Subcutaneous abdominal adipose tissue (tissue), 5 donors: ENCODE results near the gene B3GNT3.
A peak's percentile ranks its signal among the peaks of the same experiment; 100 is the strongest.
"Not testable (repeated sequence)": the region's sequence is repeated elsewhere in the genome, so short reads cannot be mapped to it uniquely, and the experiment has no call there.

Experiments
- H3K27ac ChIP-seq: one replicate; pipeline ENCODE4 v1.7.0; 2013; ENCODE audit warnings: low read depth, mild to moderate bottlenecking, inconsistent platforms, low read length, moderate library complexity
- H3K27me3 ChIP-seq, 5 donors: one replicate each; pipeline ENCODE4 v1.7.0; 2013; ENCODE audit warnings: low read length in 5 of 5, inconsistent platforms in 1 of 5; ENCODE audit not compliant: control insufficient read depth in 5 of 5, insufficient read depth in 4 of 5
- H3K36me3 ChIP-seq, 5 donors: one replicate each; pipeline ENCODE4 v1.7.0; 2013; ENCODE audit warnings: low read length in 5 of 5; ENCODE audit not compliant: control insufficient read depth in 5 of 5, insufficient read depth in 5 of 5
- H3K4me1 ChIP-seq, 5 donors: one replicate each; pipeline ENCODE4 v1.7.0; 2013; ENCODE audit warnings: low read length in 5 of 5, mild to moderate bottlenecking in 3 of 5, moderate library complexity in 1 of 5; ENCODE audit not compliant: control insufficient read depth in 5 of 5, insufficient read depth in 5 of 5
- H3K4me3 ChIP-seq, 5 donors: one replicate each; pipeline ENCODE4 v1.7.0; 2013; ENCODE audit warnings: low read length in 5 of 5, low read depth in 1 of 5
- H3K9ac ChIP-seq, 5 donors: one replicate each; pipeline ENCODE4 v1.7.0; 2013; ENCODE audit warnings: low read length in 5 of 5, mild to moderate bottlenecking in 4 of 5, moderate library complexity in 3 of 5
- H3K9me3 ChIP-seq, 5 donors: one replicate each; pipeline ENCODE4 v1.7.0; 2013; ENCODE audit warnings: low read length in 5 of 5; ENCODE audit not compliant: control insufficient read depth in 5 of 5
- donor health status: healthy.
- donor health status: healthy.
- donor health status: healthy.
- donor health status: healthy.
- donor health status: healthy.

The B3GNT3 gene

GRCh38 chr19:17796013-17796837 is 1.3 kb downstream of the B3GNT3 start:
- H3K9me3 ChIP-seq, result no peaks in the 10 kb centered on the region
- peaks cover 0 to 8% (median 3%) of the 10 kb centered on the region in 5 donors for H3K4me1 ChIP-seq
- peaks cover 21 to 40% (median 37%) of the 10 kb centered on the region in 5 donors for H3K27me3 ChIP-seq
- no peaks in the 10 kb centered on the region for H3K36me3 ChIP-seq
- no peak overlapping the region for H3K27ac ChIP-seq
- H3K9ac ChIP-seq, result peak overlapping the region in 1 of 5 donors; percentile 8
- no peak overlapping the region for H3K4me3 ChIP-seq

- Histone ChIP-seq H3K27me3 (peaks cover 21 to 40% (median 37%) of the 10 kb centered on the region in 5 donors), H3K9me3 (no peaks in the 10 kb centered on the region), H3K36me3 (no peaks in the 10 kb centered on the region), H3K4me1 (peaks cover 0 to 8% (median 3%) of the 10 kb centered on the region in 5 donors), H3K27ac (no peak overlapping the region), H3K4me3 (no peak overlapping the region), H3K9ac (no peak overlapping the region)
Observed at GRCh38 chr19:17796838-17797423, 2.0 kb downstream of the B3GNT3 start.

GRCh38 chr19:17797424-17798201 is 2.7 kb downstream of the B3GNT3 start:
- H3K27me3 ChIP-seq, result peaks cover 21 to 43% (median 40%) of the 10 kb centered on the region in 5 donors
- no peak overlapping the region for H3K9ac ChIP-seq
- H3K36me3 ChIP-seq, result no peaks in the 10 kb centered on the region
- no peaks in the 10 kb centered on the region for H3K9me3 ChIP-seq
- peaks cover 0 to 8% (median 3%) of the 10 kb centered on the region in 5 donors for H3K4me1 ChIP-seq
- no peak overlapping the region for H3K4me3 ChIP-seq
- H3K27ac ChIP-seq, result no peak overlapping the region

GRCh38 chr19:17798599-17798998 is 3.7 kb downstream of the B3GNT3 start:
- H3K9me3 ChIP-seq, result not testable (repeated sequence)
- peaks cover 20 to 39% (median 36%) of the 10 kb centered on the region in 5 donors for H3K27me3 ChIP-seq

GRCh38 chr19:17802137-17802858 is 7.4 kb downstream of the B3GNT3 start:
- Histone ChIP-seq H3K27me3 (peaks cover 0 to 17% (median 9%) of the 10 kb centered on the region in 5 donors), H3K36me3 (no peaks in the 10 kb centered on the region), H3K9ac (no peak overlapping the region), H3K9me3 (no peaks in the 10 kb centered on the region), H3K4me3 (no peak overlapping the region), H3K27ac (no peak overlapping the region), H3K4me1 (no peaks in the 10 kb centered on the region)

More at GRCh38 chr19:17798599-17798998, 3.7 kb downstream of the B3GNT3 start:
- not testable (repeated sequence) for H3K4me3 ChIP-seq, H3K27ac ChIP-seq, H3K36me3 ChIP-seq, H3K4me1 ChIP-seq, H3K9ac ChIP-seq

- Histone ChIP-seq H3K9ac (no peak overlapping the region), H3K9me3 (no peaks in the 10 kb centered on the region), H3K4me3 (no peak overlapping the region), H3K36me3 (no peaks in the 10 kb centered on the region), H3K27ac (no peak overlapping the region), H3K4me1 (no peaks in the 10 kb centered on the region), H3K27me3 (peaks cover 2 to 13% (median 13%) of the 10 kb centered on the region in 5 donors)
Observed at GRCh38 chr19:17803264-17803896, 8.4 kb downstream of the B3GNT3 start.

- Histone ChIP-seq H3K4me1 (no peaks in the 10 kb centered on the region), H3K9ac (no peak overlapping the region), H3K27me3 (peaks cover 4 to 13% (median 9%) of the 10 kb centered on the region in 5 donors), H3K4me3 (no peak overlapping the region), H3K36me3 (no peaks in the 10 kb centered on the region), H3K9me3 (no peaks in the 10 kb centered on the region), H3K27ac (no peak overlapping the region)
Observed at GRCh38 chr19:17805427-17805826, 10.5 kb downstream of the B3GNT3 start.

DNA sequence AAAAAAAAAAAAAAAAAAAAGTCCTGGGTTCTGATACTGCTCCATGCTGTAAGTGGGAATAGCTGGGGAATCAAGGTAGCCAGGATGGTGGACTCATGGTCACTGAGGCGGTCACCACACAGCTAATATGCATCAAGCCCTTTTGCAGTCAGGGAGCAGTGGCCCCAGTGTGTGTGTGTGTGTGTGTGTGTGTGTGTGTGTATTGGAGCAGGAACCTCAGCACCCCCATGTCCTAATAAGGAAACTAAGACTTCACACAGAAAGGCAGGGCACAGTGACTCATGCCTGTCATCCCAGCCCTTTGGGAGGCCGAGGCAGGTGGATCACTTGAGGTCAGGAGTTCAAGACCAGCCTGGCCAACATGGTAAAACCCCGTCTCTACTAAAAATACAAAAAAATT is 12.0 kb downstream of the B3GNT3 start:
- Histone ChIP-seq H3K9ac (no peak overlapping the region), H3K9me3 (peaks cover 0 to 11% (median 6%) of the 10 kb centered on the region in 5 donors), H3K4me1 (no peaks in the 10 kb centered on the region), H3K27ac (no peak overlapping the region), H3K4me3 (no peak overlapping the region), H3K36me3 (no peaks in the 10 kb centered on the region), H3K27me3 (peaks cover 4 to 13% (median 9%) of the 10 kb centered on the region in 5 donors)

GRCh38 chr19:17807731-17808316 is 12.9 kb downstream of the B3GNT3 start:
- Histone ChIP-seq H3K4me3 (no peak overlapping the region), H3K27ac (no peak overlapping the region), H3K9me3 (peaks cover 0 to 13% (median 6%) of the 10 kb centered on the region in 5 donors), H3K27me3 (peaks cover 8 to 13% (median 9%) of the 10 kb centered on the region in 5 donors), H3K9ac (no peak overlapping the region), H3K36me3 (no peaks in the 10 kb centered on the region), H3K4me1 (no peaks in the 10 kb centered on the region)
